WTC11 (cell line): ENCODE results near the gene PAF1. TPM values are rescaled to one million over a fixed set of nuclear protein-coding genes. Genes with fewer than 3 reads are reported as not detected.
A peak's percentile ranks its signal among the peaks of the same experiment; 100 is the strongest.

Experiments used
- ATAC-seq: fragments of 200-7000 bp; cut with Tn5 transposase; 2 replicates; pipeline ENCODE4 v1.10.0; 2021; ENCODE audit warnings: mild to moderate bottlenecking, moderate library complexity
- CTCF ChIA-PET: fragments of 300-600 bp; sonication (Branson Sonifier 250); formaldehyde crosslinking; loops from one replicate; lab custom pipeline; 2021; ENCODE audit warnings: antibody characterized with exemption; lab: Charles Lee
- POLR2A ChIA-PET: fragments of 350-600 bp; sonication (Branson Sonifier 250); formaldehyde crosslinking; loops from one replicate; lab custom pipeline; 2021; ENCODE audit warnings: antibody characterized with exemption; lab: Charles Lee
- DNase-seq: peaks from one replicate; pipeline ENCODE4 v3.0.0; 2021; ENCODE audit warnings: low spot score
- H3K27ac Mint-ChIP-seq: 2 replicates; pipeline ENCODE4 v1.8.0; 2021; ENCODE audit warnings: mixed read lengths
- H3K27me3 Mint-ChIP-seq: 2 replicates; pipeline ENCODE4 v1.8.0; 2021; ENCODE audit warnings: low read depth, mild to moderate bottlenecking, moderate library complexity, mixed read lengths
- H3K36me3 Mint-ChIP-seq: 2 replicates; pipeline ENCODE4 v1.8.0; 2021; ENCODE audit warnings: mixed read lengths
- H3K4me1 Mint-ChIP-seq: 2 replicates; pipeline ENCODE4 v1.8.0; 2022; ENCODE audit warnings: mixed read lengths
- H3K4me3 Mint-ChIP-seq: 2 replicates; pipeline ENCODE4 v1.8.0; 2021; ENCODE audit warnings: mild to moderate bottlenecking, moderate library complexity, mixed read lengths
- H3K9me3 Mint-ChIP-seq: 2 replicates; pipeline ENCODE4 v1.8.0; 2021; ENCODE audit warnings: mixed read lengths
- AR ChIP-seq: fragments of 250-450 bp; sonication (Bioruptor Pico); IDR thresholded peaks from 2 replicates; pipeline ENCODE4 v1.9.0; 2021; ENCODE audit warnings: mild to moderate bottlenecking
- FOXK1 ChIP-seq: sonication (generic); formaldehyde crosslinking; IDR thresholded peaks from 2 replicates; pipeline ENCODE4 v1.8.0; 2022; ENCODE audit warnings: mild to moderate bottlenecking, moderate library complexity, missing genetic modification reagents
- HMGXB4 ChIP-seq: sonication (generic); formaldehyde crosslinking; IDR thresholded peaks from 2 replicates; pipeline ENCODE4 v1.8.1; 2023; ENCODE audit warnings: mild to moderate bottlenecking, moderate library complexity, missing genetic modification reagents
- MYBL2 ChIP-seq: sonication (generic); formaldehyde crosslinking; IDR thresholded peaks from 2 replicates; pipeline ENCODE4 v1.8.1; 2023; ENCODE audit warnings: mild to moderate bottlenecking, moderate library complexity, missing genetic modification reagents
- NR2C2 ChIP-seq: sonication (generic); formaldehyde crosslinking; IDR thresholded peaks from 2 replicates; pipeline ENCODE4 v1.8.0; 2022; ENCODE audit warnings: mild to moderate bottlenecking, missing genetic modification reagents
- OVOL2 ChIP-seq: fragments of 250-450 bp; sonication (Bioruptor Pico); IDR thresholded peaks from 2 replicates; pipeline ENCODE4 v1.9.0; 2021; ENCODE audit warnings: mild to moderate bottlenecking, borderline replicate concordance
- PRRX2 ChIP-seq: fragments of 250-450 bp; sonication (Bioruptor Pico); IDR thresholded peaks from 2 replicates; pipeline ENCODE4 v1.8.0; 2021; ENCODE audit warnings: mild to moderate bottlenecking
- SP1 ChIP-seq: sonication (generic); formaldehyde crosslinking; conservative IDR thresholded peaks from 2 replicates; pipeline ENCODE4 v1.8.1; 2022; ENCODE audit warnings: missing genetic modification reagents
- STAT6 ChIP-seq: sonication (generic); formaldehyde crosslinking; conservative IDR thresholded peaks from 2 replicates; pipeline ENCODE4 v1.8.1; 2023; ENCODE audit warnings: mild to moderate bottlenecking, low read depth, missing genetic modification reagents, moderate library complexity
- ZNF396 ChIP-seq: fragments of 250-450 bp; sonication (Bioruptor Pico); IDR thresholded peaks from 2 replicates; pipeline ENCODE4 v1.8.0; 2021; ENCODE audit warnings: mild to moderate bottlenecking, moderate library complexity, borderline replicate concordance
- total RNA-seq: library from RNA; stranded (reverse); gene quantifications from 3 replicates; pipeline ENCODE4 v1.2.3, GENCODE V29; 2021
- TF ChIP-seq, protein P1 (sequence below): sonication (generic); formaldehyde crosslinking; IDR thresholded peaks from 2 replicates; pipeline ENCODE4 v1.8.0; 2023; ENCODE audit warnings: missing genetic modification reagents
- TF ChIP-seq, protein P2 (sequence below): fragments of 250-450 bp; sonication (Bioruptor Pico); IDR thresholded peaks from 2 replicates; pipeline ENCODE4 v2.1.2; 2022; ENCODE audit warnings: mild to moderate bottlenecking, moderate library complexity
- TF ChIP-seq, protein P3 (sequence below): fragments of 250-450 bp; sonication (Bioruptor Pico); conservative IDR thresholded peaks from 2 replicates; pipeline ENCODE4 v1.9.0; 2021; ENCODE audit warnings: mild to moderate bottlenecking

Gene PAF1
- total RNA-seq, 1 experiment from 2014 or later: 27.8 TPM

DNA sequence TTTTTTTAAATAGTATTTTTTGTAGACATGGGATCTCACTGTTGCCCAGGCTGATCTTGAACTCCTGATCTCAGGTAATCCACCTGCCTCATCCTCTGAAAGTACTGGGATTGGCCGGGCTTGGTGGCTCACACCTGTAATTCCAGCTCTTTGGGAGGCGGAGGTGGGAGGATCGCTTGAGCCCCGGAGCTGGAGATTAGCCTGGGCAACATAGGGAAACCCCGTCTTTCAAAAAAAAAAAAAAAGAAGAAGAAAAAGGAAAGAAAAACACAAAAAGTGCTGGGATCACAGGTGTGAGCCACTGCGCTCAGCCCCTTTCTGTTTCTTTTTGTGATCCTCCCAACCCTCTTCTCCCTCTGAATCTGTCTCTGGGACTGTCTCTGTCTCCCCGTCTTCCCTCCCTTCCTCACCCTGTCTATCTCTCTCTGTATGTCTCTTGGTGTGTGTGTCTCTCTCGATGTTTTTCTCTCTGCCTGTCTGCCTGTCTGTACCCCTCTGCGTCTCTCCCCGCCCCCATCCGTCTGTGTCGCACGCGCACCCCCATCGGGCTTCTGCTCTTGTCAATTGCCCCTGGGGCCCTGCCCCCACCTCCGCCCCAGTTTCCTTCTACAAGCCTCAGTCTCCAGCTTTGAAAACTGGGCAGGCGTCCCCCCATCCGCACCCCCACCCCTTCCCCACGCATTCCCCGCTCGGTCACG lies 15.2 kb upstream of the PAF1 start:
- TF ChIP-seq NR2C2 (no peak), OVOL2 (CRISPR knock-in tag) (no peak), FOXK1 (no peak), HMGXB4 (no peak), SP1 (CRISPR knock-in tag) (no peak), MYBL2 (CRISPR knock-in tag) (no peak), AR (no peak), STAT6 (CRISPR knock-in tag) (no peak), PRRX2 (CRISPR knock-in tag) (no peak), ZNF396 (CRISPR knock-in tag) (no peak)
- TF ChIP-seq, protein P1, sequence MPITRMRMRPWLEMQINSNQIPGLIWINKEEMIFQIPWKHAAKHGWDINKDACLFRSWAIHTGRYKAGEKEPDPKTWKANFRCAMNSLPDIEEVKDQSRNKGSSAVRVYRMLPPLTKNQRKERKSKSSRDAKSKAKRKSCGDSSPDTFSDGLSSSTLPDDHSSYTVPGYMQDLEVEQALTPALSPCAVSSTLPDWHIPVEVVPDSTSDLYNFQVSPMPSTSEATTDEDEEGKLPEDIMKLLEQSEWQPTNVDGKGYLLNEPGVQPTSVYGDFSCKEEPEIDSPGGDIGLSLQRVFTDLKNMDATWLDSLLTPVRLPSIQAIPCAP (CRISPR knock-in tag): no peak
- TF ChIP-seq, protein P2, sequence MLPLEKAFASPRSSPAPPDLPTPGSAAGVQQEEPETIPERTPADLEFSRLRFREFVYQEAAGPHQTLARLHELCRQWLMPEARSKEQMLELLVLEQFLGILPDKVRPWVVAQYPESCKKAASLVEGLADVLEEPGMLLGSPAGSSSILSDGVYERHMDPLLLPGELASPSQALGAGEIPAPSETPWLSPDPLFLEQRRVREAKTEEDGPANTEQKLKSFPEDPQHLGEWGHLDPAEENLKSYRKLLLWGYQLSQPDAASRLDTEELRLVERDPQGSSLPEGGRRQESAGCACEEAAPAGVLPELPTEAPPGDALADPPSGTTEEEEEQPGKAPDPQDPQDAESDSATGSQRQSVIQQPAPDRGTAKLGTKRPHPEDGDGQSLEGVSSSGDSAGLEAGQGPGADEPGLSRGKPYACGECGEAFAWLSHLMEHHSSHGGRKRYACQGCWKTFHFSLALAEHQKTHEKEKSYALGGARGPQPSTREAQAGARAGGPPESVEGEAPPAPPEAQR (CRISPR knock-in tag): no peak
- TF ChIP-seq, protein P3, sequence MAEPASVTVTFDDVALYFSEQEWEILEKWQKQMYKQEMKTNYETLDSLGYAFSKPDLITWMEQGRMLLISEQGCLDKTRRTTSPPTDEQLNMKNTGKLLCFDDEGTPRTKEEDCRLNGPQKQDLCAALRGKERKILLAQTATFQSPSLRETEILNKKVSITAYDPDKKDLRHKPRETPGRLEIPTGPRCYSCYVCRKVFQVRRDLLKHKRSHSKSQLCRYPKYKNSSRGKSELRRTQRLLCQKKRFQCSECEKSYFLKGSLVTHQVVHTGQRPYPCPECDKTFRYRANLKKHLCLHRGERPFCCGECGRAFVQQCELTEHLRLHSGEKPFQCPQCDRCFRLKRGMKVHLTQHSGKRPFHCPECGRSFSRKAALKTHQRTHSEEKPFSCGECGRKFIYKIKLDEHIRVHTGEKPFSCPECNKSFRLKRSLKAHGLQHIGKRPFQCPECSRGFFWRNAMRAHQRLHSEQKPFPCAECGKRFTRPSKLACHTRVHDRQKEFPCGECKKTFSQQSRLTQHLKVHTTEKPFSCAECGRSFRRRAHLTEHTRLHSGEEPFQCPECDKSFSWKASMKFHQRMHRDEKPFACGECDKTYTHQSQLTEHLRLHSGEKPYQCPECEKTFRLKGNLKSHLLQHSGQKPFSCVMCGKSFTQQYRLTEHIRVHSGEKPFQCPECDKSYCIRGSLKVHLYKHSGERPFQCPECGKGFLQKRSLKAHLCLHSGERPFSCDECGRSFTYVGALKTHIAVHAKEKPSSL (CRISPR knock-in tag): no peak
- ATAC-seq: peak; percentile 1
- POLR2A ChIA-PET: interaction anchor here (0.6 to 2.1 kb wide), 5 partner anchors 8 to 74 kb away, joined by 3 to 15 read pairs (median 7); partner anchors contain the start of genes MED29, PAF1 and RPS16
- Mint-ChIP-seq H3K27me3 (no peaks in the 10 kb centered on the region), H3K9me3 (no peaks in the 10 kb centered on the region), H3K27ac (peak overlapping the region; percentile 94), H3K4me1 (peaks cover 54% of the 10 kb centered on the region), H3K36me3 (peaks cover 8% of the 10 kb centered on the region; the same call in 1 of the 2 replicates), H3K4me3 (peak overlapping the region; percentile 73)
- peak; percentile 78 for DNase-seq
- CTCF ChIA-PET: interaction anchor here (0.6 to 4.3 kb wide), 5 partner anchors 8 to 96 kb away, joined by 3 to 38 read pairs (median 3); no protein-coding TSS in a partner anchor
